NCI-H2227 (cell line): ENCODE results near the gene TMEM272.

Experiments
- DNase-seq: peaks from one replicate; lab custom pipeline; 2025; ENCODE audit not compliant: unreplicated experiment; lab: John Stamatoyannopoulos, UW

The TMEM272 gene, protein sequence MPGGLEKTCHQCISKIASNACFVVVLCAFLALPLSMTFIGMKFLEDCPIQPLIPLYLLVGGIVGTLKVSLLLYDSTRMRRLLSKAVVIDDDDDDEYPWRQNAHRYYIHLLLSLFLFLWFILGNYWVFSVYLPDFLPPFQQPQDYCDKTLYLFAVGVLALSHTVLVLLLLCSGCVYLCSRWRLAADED

DNA sequence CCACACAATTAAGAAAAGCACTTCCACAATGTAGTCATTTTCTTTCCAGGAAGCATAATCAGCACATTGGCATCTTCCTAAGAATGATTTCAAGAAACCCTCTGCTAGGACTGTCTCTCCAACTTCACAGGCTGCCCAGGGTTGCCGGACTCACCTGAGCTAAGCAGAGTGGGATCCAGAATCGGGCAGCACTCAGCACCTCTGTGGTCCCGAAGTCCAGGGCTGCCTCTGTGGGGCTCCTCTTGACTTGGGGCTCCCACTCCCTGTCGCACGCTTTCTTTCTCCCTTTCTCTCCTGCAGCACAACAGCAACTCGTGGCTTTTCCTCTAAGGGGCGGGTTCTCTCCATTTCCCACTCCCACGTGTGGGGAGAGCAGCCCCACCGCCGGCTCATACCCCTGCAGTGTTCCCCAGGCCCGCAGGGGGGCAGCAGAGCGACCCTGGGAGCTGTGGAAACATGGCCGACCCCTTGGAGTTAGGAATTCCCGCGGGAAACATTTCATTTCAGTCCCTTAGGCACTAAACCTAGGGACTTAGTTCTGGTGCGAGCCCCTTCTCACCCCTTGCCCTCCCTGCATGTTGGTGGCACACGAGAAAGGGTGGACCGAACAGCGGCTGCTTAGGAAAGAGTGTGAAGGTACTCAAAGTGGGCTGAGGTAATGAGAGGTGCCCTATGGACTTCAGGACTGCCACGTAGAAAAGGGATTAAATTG lies at the start of gene TMEM272:
Gene TMEM272, minus strand, starts transcription at position 316 of the 712 bp plus-strand sequence. CDS start 6,647 bp downstream, outside the sequence.
- peak; percentile 77 for DNase-seq

- DNase-seq, result no peak
These were observed 49.3 kb upstream of the TMEM272 start for GRCh38 chr13:51894239-51894638.

DNA sequence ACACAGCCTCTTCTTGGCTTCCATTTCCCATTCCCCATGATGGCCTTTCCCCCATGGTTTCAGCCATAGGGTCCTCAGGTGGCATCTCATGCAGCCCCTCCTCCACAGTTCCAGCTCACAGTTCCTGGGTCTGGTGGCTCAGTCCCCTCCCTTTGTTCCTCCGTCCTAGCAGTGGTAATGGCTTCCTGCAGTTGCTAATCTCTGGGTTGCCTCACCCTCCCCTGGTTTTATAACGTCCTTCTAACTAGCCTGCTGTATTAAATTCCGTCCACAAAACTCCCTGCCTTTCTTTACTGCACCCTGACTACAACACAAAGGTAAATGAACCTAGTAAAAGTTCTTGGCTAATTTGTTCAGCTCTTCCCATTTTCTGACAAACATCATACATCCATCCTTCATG lies 47.7 kb upstream of the TMEM272 start:
- no peak for DNase-seq

GRCh38 chr13:51887468-51887867 lies 42.5 kb upstream of the TMEM272 start:
- DNase-seq, result no peak

- DNase-seq, result no peak
These were observed 40.7 kb upstream of the TMEM272 start for GRCh38 chr13:51885651-51886050.

DNA sequence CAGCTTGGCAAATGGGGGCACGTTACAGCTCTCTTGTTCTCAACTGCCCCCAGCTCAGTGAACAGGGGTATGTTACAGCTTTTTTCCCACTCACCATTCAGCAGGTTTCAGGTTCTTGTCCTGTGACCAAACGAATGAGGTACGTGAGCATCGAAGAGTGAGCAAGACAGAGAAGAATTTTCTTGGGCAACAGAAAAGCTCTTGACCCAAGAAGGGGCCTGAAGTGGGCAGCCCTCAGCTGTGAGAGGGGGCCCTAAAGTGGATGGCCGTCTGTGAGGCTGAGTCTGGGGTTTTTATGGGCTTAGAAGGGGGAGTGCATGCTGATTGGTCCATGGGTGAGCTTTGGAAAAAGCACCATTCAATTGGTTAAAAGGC lies 38.2 kb upstream of the TMEM272 start:
- no peak for DNase-seq

- DNase-seq, result no peak
These were observed 37.7 kb upstream of the TMEM272 start for GRCh38 chr13:51882570-51883225.

GRCh38 chr13:51881296-51881695 lies 36.3 kb upstream of the TMEM272 start:
- DNase-seq, result no peak

DNA sequence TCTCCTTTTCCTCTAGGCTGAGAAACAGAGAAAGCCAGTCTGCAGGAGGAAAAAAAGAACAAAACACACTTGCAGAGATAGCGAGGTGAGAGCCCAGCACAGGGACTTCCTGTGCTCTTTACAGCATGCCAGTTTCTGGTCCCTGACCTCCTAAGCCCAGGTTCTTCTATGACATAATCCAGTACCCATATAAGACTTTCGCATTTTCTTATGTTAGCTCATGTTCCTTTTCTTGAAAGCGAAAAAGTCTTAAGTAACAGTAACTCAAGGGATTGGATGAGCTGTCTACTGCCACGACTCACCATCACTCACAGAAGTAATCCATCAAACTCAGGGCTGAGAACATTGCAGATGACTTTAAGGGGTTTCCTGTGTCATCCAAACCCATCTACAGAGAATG lies 34.2 kb upstream of the TMEM272 start:
- DNase-seq, result no peak

GRCh38 chr13:51874651-51875050 lies 29.7 kb upstream of the TMEM272 start:
- peak; percentile 38 for DNase-seq

GRCh38 chr13:51873837-51874236 lies 28.9 kb upstream of the TMEM272 start:
- no peak for DNase-seq

- no peak for DNase-seq
These were observed 28.3 kb upstream of the TMEM272 start for GRCh38 chr13:51873117-51873798.

GRCh38 chr13:51870616-51871015 lies 25.6 kb upstream of the TMEM272 start:
- DNase-seq, result no peak

DNA sequence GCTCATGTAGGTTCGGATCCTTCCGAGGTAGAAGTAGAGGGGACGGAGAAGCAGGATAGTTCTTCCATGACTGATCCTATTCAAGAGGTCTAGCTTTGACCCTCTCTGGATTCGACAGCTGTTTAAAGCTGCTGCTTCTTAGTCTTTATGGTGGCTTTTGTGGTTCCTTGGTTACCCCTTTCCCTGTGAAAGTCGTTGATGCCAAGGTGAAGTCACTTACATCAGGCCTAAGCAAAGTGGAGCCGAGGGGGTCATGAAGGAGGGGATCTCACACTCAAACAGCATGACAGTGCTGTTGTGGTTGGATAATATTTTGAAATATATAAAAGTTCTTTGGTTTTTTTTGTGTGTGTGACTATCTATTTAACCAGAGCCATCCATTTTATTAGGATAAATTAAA lies 24.9 kb upstream of the TMEM272 start:
- DNase-seq, result no peak

DNA sequence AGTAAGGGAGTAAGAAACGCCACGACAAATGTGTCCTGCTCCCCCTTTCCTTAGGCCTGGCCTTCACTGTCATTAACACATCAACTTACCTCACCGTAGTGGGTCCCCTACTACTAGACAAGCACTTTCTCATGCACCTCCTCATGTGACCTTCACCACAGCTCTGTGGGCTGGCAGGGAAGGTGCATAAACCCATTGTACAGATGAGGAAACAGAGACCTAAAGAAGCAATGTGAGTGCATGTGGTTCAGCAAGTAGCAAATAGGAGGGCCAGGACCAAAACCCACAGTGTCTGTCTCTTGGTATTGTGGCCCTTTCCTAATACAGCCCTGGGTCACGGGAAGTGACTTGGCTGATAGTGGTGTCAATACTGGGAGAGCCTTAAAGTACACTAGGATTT lies 22.1 kb upstream of the TMEM272 start:
- DNase-seq, result no peak

DNA sequence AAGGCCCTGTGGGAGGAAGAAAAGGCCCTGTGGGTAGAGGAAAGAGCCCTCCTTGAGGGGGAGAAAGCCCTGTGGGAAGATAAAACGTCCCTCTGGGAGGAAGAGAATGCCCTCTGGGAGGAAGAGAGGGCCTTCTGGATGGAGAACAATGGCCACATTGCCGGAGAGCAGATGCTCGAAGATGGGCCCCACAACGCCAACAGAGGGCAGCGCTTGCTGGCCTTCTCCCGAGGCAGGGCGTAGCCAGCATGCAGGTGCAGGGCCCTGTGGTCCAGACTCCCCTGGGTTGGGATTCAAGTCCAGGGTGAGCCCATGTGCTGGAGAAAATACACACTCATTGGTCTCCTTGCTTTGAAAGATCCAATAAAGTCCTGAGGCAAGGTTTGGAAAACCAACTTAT lies 20.9 kb upstream of the TMEM272 start:
- no peak for DNase-seq

DNA sequence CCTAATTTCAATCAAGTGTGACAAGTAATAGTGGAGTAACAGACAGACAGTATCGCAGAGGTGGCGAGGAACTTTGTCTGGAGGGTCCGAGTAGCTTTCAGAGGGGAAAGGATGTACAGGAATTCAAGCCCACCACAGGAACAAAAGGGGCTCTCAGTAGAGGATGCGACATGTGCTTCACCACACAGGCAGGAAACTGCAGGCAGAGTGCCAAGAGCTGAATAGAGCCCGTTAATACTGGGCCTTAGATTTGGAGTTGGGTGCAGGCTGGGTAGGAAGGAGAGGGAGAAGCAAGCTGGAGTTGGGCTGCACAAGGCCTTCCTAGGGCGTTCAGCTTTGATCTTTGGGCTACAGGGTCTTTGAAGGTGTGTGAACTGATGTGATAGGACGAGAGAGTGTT lies 18.0 kb upstream of the TMEM272 start:
- DNase-seq, result no peak

GRCh38 chr13:51861723-51862300 lies 16.8 kb upstream of the TMEM272 start, which contains the start of gene CCDC70:
Gene CCDC70, plus strand, starts transcription at chr13:51861969. Its CDS starts 3,443 bp downstream, at chr13:51865412.
- DNase-seq, result no peak

GRCh38 chr13:51858433-51859247 lies 13.7 kb upstream of the TMEM272 start:
- no peak for DNase-seq

DNA sequence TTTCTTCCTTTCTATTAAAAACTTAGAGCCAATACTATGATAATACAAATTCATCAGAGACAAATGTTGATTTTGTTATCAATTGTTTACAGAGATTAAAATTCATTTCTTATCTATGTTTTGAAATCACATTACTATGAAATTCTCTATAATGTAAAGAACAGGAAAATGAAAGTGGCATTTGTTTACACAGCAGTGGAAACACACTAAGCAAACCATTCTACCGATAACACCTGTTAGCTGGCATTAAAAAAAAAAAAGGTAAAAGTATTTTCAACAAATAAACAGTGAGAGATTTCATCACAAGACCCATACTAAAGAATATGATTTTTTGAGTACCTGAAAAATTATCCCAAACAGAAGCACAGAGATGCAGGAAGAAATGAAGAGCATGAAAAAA lies 12.0 kb upstream of the TMEM272 start:
- no peak for DNase-seq
